OCI-LY3 (cell line): ENCODE data around the gene C19orf25.

Source experiments
- H2AFZ ChIP-seq: fragments of 200-600, 300-600 bp; shearing (Covaris generic); 2 replicates; pipeline ENCODE4 v1.6.0; 2014; ENCODE audit warnings: antibody characterized with exemption, low read depth, low read length
- H3K27ac ChIP-seq: fragments of 200-600, 300-600 bp; sonication (generic); 2 replicates; pipeline ENCODE4 v1.5.1; 2014; ENCODE audit warnings: mild to moderate bottlenecking, low read length, moderate library complexity, mixed read lengths
- H3K27me3 ChIP-seq: fragments of 200-600, 300-600 bp; sonication (generic); 2 replicates; pipeline ENCODE4 v1.6.1; 2014; ENCODE audit warnings: low read depth, low read length, mixed read lengths
- H3K36me3 ChIP-seq: fragments of 200-600, 300-600 bp; sonication (generic); replicated peaks from 2 replicates; pipeline ENCODE3; 2014; ENCODE audit warnings: low read depth, low read length, mixed read lengths
- H3K4me1 ChIP-seq: fragments of 300-600, 200-600 bp; sonication (generic); 2 replicates; pipeline ENCODE4 v1.6.1; 2014; ENCODE audit warnings: low read length, mixed read lengths
- H3K4me2 ChIP-seq: fragments of 200-600, 300-600 bp; sonication (generic); 2 replicates; pipeline ENCODE4 v1.6.1; 2014; ENCODE audit warnings: low read length, mixed read lengths
- H3K4me3 ChIP-seq: fragments of 300-600, 200-600 bp; sonication (generic); 2 replicates; pipeline ENCODE4 v1.5.1; 2014; ENCODE audit warnings: antibody characterized with exemption, mild to moderate bottlenecking, low read length, moderate library complexity
- H3K79me2 ChIP-seq: fragments of 300-600, 200-600 bp; shearing (Covaris generic); 2 replicates; pipeline ENCODE4 v1.6.1; 2014; ENCODE audit warnings: mild to moderate bottlenecking, low read length, mixed read lengths
- H3K9ac ChIP-seq: fragments of 300-600, 200-600 bp; shearing (Covaris generic); 2 replicates; pipeline ENCODE4 v1.6.0; 2014; ENCODE audit warnings: mild to moderate bottlenecking, low read length, moderate library complexity
- H3K9me3 ChIP-seq: fragments of 200-600, 300-600 bp; shearing (Covaris generic); 2 replicates; pipeline ENCODE4 v1.6.1; 2014; ENCODE audit warnings: low read length, mixed read lengths; ENCODE audit not compliant: insufficient read depth
- H4K20me1 ChIP-seq: fragments of 200-600, 300-600 bp; sonication (generic); 2 replicates; pipeline ENCODE4 v1.6.1; 2016; ENCODE audit warnings: low read length, mixed read lengths; ENCODE audit not compliant: insufficient read depth
- EZH2phosphoT487 ChIP-seq: fragments of 200-600 bp; shearing (Covaris generic); IDR thresholded peaks from 2 replicates; pipeline ENCODE4 v1.6.1; 2018; ENCODE audit warnings: antibody characterized with exemption, mixed run types, low read depth
- TF ChIP-seq, protein P1 (sequence below): fragments of 200-600, 300-600 bp; sonication (generic); IDR thresholded peaks from 2 replicates; pipeline ENCODE4 v1.5.1; 2014; ENCODE audit warnings: antibody characterized with exemption, low read length, low read depth

The C19orf25 gene

DNA sequence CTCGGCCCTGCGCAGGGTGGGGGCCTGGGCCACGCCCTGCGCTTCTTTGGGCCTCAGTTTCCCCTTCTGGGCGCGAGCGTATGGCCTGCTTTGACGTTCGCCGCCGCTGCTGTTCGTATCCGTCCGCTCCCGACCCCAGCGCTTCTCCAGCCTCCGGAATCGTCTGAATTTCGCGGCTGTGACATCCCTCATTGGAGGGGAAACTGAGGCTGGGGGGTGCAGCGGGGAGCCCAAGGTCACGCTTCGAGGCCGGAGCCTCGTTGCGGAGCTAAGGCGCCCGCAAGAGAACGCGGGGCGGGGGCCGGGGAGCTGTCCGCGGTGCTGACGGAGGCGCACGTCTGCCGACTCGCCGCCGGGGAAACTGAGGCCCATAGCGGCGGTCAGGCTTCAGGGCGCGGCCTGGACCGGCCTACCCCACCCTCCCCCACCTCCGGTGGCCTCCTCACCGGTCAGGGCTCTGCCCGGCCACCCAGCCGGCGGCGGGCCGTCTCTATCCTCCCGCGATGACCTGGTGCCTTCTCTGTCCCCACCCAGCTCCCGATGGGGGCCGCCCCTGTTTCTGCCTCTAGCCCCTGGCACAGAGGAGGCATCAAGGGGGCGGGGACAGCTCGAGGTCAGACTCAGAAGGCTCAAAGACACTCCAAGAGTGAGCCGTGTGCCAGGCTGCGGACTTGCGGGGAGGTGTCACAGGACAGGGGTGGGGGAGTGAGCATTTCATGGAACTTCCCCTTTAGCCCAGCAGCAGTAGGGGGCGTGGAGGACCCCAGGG, 32.1 kb downstream of the C19orf25 start:
- H3K79me2 ChIP-seq, result peaks cover 4% of the 10 kb centered on the region; the same call in 1 of the 2 replicates
- H3K27ac ChIP-seq, result no peak overlapping the region
- no peak overlapping the region for H3K4me2 ChIP-seq
- H3K4me1 ChIP-seq, result peaks cover 17% of the 10 kb centered on the region
- TF ChIP-seq, protein P1, sequence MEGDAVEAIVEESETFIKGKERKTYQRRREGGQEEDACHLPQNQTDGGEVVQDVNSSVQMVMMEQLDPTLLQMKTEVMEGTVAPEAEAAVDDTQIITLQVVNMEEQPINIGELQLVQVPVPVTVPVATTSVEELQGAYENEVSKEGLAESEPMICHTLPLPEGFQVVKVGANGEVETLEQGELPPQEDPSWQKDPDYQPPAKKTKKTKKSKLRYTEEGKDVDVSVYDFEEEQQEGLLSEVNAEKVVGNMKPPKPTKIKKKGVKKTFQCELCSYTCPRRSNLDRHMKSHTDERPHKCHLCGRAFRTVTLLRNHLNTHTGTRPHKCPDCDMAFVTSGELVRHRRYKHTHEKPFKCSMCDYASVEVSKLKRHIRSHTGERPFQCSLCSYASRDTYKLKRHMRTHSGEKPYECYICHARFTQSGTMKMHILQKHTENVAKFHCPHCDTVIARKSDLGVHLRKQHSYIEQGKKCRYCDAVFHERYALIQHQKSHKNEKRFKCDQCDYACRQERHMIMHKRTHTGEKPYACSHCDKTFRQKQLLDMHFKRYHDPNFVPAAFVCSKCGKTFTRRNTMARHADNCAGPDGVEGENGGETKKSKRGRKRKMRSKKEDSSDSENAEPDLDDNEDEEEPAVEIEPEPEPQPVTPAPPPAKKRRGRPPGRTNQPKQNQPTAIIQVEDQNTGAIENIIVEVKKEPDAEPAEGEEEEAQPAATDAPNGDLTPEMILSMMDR, result no peak
- TF ChIP-seq EZH2phosphoT487, result no peak
- H4K20me1 ChIP-seq, result peaks cover 10% of the 10 kb centered on the region
- no peak overlapping the region for H3K4me3 ChIP-seq
- no peaks in the 10 kb centered on the region for H3K9me3 ChIP-seq
- peaks cover 13% of the 10 kb centered on the region for H3K36me3 ChIP-seq
- no peaks in the 10 kb centered on the region for H3K27me3 ChIP-seq
- no peak overlapping the region for H3K9ac ChIP-seq
- no peak overlapping the region for H2AFZ ChIP-seq

DNA sequence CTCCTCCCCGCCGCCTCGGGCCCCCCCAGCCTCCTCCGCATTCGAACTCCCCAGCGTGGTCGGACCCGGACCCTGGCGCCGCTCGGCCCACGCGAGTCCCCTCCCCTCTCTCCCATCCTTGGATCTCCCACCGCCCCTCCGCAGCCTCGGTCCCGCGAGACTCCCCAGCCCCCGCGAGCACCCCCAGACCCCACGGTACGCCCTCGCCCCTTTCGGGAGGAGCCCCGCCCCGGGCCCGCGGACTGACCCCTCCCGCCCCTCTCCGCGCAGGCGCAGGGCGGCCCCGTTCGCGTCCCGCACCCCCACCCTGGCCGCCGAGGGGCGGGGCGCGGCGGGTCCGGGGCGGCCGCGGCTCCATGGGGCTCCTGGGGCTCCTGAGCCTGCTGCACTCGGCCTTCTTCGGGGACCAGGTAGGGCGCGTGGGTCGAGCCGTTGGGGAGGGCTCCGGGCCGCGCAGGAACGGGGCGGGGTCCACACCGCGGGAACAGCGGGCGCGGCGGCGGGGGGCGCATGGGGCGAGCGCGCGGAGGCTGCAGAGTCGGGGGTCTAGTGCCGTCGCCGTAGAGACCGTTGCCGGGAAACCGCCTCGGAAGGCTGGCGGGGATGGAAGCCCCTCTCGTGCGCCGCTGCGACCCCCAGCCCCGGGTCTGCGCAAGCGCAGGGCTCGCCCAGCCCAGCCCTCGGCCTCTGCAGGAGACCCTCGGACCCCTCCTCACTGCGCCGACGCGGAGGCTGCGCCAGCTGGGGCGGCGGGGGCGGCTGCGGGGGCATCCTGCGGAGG, 32.9 kb downstream of the C19orf25 start:
- Histone ChIP-seq H3K9ac (no peak overlapping the region), H3K4me2 (no peak overlapping the region)
- TF ChIP-seq, protein P1, result no peak
- no peak for TF ChIP-seq EZH2phosphoT487

DNA sequence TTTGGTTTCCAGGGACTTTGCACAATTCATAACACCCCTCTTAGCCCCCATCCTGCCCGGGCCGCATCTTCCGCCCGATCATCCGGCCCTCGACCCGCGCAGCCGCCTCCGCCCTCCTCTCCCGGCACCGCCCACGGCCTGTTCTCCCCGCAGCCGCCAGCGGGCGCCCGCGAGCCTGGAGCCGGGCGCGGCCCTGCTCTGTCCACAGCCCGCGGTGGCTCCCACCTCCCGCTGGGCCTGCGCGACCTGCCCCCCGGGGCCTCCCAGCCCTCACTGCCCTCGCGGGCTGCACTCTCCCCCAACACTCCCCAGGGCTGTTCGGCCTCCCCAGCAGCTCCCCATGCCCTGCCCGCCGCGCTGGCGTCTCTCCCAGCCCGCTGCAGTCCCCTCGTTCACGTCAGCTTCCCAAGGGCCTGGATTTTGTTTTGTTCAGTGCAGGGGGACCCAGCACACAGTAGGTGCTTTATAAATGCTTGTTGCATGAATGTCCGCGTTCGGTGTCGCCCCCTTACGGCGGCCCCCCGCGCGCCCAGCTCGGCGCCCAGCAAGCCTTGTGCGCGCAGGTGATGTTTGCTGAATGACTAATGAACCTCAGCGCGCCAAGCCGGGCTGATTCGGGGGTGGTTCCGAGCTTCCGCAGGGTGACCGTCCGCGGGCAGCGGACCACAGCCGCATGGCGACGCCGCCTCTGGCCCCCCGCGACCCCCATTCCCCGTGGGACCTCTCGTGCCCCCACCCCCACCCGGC, 33.7 kb downstream of the C19orf25 start:
- TF ChIP-seq, protein P1, result peak; percentile 90
- no peak for TF ChIP-seq EZH2phosphoT487
- Histone ChIP-seq H3K9me3 (no peaks in the 10 kb centered on the region), H3K79me2 (peaks cover 19% of the 10 kb centered on the region), H4K20me1 (peaks cover 25% of the 10 kb centered on the region), H3K27me3 (no peaks in the 10 kb centered on the region), H2AFZ (peak overlapping the region; percentile 70; the same call in 1 of the 2 replicates), H3K36me3 (peaks cover 27% of the 10 kb centered on the region), H3K27ac (peak overlapping the region; percentile 63), H3K4me3 (peak overlapping the region; percentile 80), H3K4me2 (peak overlapping the region; percentile 68), H3K4me1 (peaks cover 24% of the 10 kb centered on the region), H3K9ac (peak overlapping the region; percentile 67)

More for the DNA sequence above, 32.9 kb downstream of the C19orf25 start:
- H3K27me3 ChIP-seq, result no peaks in the 10 kb centered on the region
- H3K4me1 ChIP-seq, result peaks cover 17% of the 10 kb centered on the region
- H4K20me1 ChIP-seq, result peaks cover 18% of the 10 kb centered on the region
- no peaks in the 10 kb centered on the region for H3K9me3 ChIP-seq
- no peak overlapping the region for H3K27ac ChIP-seq
- H3K79me2 ChIP-seq, result peaks cover 12% of the 10 kb centered on the region
- H3K36me3 ChIP-seq, result peaks cover 19% of the 10 kb centered on the region
- no peak overlapping the region for H2AFZ ChIP-seq
- no peak overlapping the region for H3K4me3 ChIP-seq
